Stimulated activated CD8-positive, alpha-beta memory T cell treated with anti-CD3 and anti-CD28 coated beads, Interleukin-4, amount 100 ng/mL, for 1 hour (primary cell): Measurements from ENCODE around the gene KRTDAP.

Experiments used
- DNase-seq, 2 donors: peaks; one replicate each; pipeline ENCODE4 v3.0.0-alpha.2; 2020; ENCODE audit warnings: low read depth in 2 of 2, low spot score in 1 of 2

Gene KRTDAP

DNA sequence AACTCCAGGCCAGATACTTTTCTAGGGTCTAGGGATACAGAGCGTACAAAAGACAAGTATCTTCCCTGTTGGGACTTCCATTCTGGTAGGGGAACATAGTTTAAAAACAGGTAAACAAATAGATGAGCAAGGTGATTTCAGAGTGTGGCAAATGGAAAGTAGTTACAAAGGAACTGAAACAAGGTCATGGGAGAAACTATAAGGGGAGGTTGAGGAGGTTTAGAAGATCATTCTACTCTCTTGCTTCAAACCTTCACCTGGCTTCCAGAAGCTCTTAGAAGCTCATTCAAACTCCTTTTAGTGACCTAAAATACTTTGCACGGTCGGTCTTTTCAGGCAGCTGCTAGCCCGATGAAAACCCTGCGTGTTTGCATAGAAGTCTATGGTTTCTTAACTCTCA lies 33.1 kb downstream of the KRTDAP start:
- DNase-seq = no peak

DNA sequence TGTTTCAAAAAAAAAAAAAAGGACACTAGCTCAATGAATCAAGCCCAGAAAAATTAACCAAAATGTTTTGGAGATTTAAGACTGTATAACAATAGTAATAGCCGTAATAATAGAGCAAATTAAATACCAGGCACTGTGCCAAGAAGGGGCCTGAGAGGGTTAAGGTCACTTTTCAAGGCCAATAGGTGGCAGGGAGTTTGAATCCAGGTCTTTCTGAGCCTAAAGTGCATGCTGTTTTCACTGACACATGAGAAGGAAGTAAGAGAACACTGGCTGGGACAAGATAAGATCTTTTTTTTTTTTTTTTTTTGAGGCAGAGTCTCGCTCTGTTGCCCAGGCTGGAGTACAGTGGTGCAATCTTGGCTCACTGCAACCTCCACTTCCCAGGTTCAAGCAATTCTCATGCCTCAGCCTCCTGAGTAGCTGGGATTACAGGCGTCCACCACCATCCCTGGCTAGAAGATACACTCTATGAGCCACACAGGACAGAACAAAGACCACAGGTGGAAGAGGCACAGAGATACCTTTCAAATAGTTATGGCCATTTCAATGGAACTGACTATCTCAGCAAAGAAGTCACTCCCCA lies 34.6 kb downstream of the KRTDAP start:
- no peak for DNase-seq

DNA sequence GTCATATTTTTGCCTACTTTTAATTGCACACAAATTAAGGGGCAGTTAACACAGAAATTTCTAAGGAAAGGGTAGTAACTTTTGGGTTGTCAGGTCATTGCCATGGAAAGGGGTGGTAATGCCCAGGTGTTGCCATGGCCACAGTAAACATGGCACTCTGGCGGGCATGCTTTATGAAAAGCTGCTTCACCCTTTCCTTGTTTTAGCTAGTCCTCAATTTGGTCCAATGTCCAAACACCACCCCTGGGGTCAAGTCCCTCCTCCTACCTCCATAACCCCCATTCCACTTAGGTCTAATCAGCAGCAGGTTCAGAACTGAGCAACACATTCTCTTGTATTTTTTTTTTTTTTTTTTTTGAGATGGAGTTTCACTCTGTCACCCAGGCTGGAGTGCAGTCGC lies 35.6 kb downstream of the KRTDAP start:
- no peak for DNase-seq

DNA sequence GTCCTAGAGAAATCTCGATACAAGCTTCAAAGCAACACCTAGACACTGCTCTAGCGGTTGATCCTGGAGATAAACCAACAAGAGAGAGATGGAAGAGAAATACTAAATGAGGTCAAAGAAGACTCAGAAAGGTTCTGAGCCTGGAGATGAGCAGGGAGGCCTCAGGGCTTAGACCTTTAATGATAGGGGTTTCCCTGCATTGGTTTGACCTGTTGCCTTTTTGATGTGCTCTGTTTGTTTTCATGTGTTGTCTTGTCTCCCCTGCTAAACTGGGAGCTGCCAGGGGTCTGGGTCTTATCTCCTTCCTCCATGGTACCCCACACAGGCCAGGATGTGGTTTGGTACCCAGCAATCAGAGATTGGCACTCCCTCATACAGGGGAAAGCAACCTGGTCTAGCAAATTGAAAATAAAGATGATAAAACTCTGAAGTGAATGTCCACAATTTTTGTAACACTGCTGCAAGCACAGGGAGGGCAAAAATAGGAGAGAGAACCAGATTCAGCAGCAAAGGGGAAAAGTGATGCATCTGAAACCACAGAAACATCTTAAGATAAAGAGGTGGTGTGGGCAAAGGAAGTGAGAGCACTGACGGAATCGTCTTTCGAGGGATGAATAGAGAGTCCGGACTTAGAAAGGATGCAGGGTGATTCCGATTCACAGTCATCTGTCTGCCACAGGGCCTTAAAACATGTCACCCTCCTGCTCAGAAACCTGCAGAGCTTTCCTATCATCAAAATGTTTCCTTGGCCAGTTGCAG lies 38.7 kb downstream of the KRTDAP start:
- no peak for DNase-seq

DNA sequence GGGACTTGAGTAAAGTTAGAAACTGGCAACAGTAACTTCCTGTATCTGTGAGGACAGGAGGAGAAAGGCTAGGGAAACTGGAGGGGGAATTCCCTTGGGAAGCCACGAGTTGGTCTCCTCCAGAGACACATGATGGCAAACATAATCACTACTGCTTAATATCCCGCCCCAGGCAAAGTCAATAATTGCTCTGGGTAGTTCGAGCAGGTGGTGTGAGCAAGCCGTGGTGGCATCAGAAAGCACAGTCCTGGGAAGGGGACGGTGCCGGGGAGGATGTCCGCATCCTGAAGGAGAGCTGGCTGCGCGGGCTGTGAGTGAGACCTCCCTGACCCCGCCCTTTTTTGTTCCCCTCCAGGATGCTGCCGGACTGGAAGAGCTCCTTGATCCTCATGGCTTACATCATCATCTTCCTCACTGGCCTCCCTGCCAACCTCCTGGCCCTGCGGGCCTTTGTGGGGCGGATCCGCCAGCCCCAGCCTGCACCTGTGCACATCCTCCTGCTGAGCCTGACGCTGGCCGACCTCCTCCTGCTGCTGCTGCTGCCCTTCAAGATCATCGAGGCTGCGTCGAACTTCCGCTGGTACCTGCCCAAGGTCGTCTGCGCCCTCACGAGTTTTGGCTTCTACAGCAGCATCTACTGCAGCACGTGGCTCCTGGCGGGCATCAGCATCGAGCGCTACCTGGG lies 40.8 kb downstream of the KRTDAP start:
- no peak for DNase-seq

DNA sequence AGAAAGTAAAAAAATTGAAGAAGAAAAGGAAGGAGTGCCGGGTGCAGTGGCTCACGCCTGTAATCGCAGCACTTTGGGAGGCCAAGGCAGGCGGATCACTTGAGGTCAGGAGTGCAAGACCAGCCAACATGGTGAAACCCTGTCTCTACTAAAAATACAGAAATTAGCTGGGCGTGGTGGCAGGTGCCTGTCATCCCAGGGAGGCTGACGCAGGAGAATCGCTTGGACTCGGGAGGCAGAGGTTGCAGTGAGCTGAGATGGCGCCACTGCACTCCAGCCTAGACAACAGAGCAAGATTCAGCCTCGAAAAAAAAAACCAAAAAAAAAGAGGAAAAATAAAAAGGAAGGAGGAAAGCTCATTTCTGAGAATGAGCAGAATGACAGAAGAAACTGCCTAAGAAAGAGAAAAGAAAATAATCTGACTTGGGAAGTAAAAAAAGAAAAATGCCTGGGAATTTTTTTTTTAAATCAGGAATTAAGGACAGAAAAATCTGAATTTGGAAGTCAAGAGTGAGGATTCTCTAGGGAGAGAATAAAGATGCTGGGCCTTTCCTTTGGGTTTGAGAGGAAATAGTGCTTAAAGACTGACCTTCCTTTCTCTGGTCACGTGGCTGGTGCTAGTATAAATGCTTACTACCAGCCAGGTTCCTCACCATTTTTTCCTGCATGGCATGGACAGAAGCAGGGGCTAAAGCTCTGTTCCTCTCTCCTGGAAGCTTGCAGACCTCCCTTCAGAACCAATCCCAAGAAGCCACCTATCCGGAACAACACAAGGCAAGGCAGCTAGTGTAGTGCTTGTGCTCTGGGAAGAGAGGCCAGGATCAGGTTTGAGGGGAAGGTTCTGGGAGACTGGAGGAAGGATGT lies 42.4 kb downstream of the KRTDAP start, which contains the start of gene FFAR2:
FFAR2 (plus strand) TSS at position 652 of the 864 bp plus-strand sequence. CDS start 1,458 bp downstream, outside the sequence.
- no peak for DNase-seq

DNA sequence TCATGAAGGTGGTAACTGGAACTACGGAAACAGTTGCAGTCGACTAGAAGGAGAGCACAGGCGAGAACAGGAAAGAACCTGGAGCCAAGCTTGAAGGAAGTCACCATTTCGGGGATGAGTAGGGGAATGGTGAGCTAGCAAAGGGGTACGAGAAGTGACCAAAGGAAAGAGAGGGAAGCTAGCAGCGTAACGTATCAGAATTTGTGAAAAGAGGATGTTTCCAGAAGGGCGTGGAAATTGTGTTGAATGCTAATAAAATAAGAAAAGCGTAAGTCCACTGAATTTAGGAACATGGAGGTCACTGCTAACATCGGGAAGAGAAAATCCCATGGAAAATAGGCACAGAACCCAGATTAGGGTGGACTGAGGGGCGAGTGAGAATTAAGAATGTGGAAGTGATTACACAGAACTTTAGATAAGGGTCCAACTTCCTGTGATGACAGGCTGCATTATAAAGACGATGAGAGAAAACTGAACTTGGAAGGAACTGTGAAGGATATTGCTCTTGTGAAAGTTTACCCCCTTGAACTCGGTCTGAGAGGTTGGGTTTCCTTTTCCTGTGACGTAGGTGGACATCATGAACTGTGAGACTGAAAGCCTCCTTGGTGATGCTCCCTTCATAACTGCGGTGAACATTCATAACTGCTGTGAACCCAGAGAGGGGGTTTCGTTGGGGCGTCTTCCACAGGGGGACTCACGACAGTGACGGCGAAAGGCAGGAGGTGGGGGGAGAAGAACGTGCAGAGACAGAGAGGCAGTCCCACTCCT lies 44.3 kb downstream of the KRTDAP start:
- DNase-seq = no peak

DNA sequence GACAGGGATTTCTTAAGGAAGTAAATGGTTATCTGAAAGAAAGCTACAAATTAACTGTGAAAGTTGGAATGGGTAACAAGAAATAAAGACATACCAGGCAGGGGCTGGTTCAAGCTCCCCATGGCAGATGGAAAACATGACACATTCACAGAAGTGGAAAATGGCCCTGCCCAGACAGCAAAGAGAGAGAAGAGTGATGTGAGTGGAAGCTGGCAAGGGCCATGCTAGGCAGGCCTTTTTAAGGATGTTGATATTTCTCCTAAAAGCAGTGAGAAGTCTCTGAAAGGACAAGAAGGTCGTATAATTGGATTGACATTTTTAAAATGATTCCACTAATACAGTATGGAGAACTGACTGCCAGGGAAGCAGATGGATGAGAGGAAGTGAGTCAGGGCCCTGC lies 45.5 kb downstream of the KRTDAP start:
- DNase-seq = no peak

DNA sequence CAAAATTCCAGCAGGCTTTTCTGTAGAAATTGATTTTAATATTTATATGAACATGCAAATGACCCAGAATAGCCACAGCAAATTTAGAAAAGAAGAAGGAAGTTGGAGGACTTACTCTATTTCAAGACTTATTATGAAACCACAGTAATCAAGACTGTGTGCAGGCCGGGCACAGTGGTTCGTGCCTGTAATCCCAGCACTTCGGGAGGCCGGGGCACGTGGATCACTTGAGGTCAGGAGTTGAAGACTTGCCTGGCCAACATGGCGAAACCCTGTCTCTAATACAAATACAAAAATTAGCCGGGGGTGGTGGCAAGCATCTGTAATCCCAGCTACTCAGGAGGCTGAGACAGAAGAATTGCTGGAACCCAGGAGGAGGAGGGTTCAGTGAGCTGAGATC lies 48.2 kb downstream of the KRTDAP start:
- no peak for DNase-seq

DNA sequence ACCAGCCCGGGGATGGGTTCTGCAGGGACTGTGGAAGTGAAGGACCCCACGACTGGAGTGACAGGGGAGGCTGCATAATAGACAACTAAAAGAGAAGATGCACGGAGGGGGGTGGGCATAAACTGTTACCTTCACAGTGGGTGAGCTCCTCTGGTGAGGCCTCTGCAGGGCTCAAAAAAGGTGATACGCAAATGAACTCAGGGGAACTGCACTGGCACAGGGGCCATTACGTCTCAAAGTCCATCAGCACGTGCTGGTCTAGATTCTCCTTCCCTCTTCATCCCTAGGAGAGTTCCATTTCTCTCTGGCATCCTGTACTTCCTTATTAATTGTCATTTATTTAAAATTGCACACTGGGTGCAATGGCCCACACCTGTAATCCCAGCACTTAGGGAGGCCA lies 50.3 kb downstream of the KRTDAP start:
- no peak for DNase-seq

DNA sequence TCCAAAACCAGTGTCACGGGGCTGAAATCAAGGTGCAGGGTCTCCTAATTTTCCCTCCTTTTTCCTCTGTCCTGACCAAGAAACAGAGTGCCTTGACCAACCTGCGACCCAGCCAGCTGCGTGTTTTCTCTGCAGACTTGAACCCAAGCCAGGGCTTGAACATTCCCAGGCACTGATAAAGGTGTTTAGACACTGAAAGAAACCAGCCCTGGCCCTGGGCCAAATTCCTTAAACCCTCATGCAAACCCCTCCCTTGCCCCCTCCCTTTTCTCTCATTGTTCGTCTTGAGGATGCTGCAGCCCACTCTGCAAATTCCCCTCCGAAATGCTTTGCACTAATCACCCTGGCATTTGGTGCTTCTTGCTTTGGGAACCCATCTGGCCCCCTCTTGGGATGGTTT lies 51.7 kb downstream of the KRTDAP start:
- DNase-seq = no peak

DNA sequence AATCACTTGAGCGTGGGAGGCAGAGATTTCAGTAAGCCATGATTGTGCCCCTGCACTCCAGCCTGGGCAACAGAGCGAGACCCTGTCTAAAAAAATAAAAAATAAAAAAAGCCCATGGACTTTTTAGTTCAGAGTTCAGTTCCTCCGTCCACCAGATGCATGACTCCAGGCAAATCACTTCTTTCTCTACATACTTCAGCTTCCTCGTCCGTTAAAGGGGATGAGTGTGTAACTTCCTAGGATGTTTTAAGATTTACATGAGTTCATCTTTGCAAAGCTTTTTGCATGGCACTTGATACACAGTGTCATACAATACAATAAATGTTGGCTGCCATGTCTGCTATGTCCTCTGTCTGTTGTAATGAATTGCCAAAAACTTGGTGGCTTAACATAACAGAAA lies 52.2 kb downstream of the KRTDAP start:
- DNase-seq = no peak

DNA sequence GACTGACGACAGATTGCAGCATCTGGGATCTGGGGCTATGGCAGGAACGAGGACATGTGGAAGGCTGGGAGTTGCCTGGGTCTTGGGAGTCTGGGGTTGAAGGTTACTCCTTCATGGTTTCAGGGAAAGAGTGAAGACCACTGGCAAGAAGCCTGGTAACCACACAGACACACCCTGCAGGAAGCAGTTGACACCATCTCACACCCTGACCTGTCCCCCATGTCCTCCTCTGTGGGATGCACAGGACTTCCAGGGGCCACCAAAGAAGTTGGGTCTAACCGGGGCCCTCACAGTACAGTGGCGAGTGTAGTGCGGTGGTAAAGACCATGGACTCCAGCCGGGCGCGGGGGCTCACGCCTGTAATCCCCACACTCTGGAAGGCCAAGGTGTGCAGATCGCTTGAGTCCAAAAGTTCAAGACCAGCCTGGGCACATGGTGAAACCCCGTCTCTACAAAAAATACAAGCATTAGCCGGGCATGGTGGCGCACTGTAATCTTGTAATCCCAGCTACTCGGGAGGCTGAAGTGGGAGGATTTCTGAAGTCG lies 52.8 kb downstream of the KRTDAP start:
- no peak for DNase-seq
